HUES48 (cell line): Measurements from ENCODE around the gene RFESD.
"Not testable (repeated sequence)": the region's sequence is repeated elsewhere in the genome, so short reads cannot be mapped to it uniquely, and the experiment has no call there.

ENCODE experiments used
- H3K27ac ChIP-seq: one replicate; pipeline ENCODE4 v1.7.0; 2013; ENCODE audit warnings: low read depth, low read length, inconsistent platforms
- H3K27me3 ChIP-seq: 2 replicates; pipeline ENCODE4 v1.6.1; 2013; ENCODE audit warnings: mild to moderate bottlenecking, low read length; ENCODE audit not compliant: control insufficient read depth, insufficient read depth
- H3K36me3 ChIP-seq: 2 replicates; pipeline ENCODE4 v1.6.1; 2013; ENCODE audit warnings: low read length; ENCODE audit not compliant: control insufficient read depth, insufficient read depth
- H3K4me1 ChIP-seq: 2 replicates; pipeline ENCODE4 v1.6.1; 2013; ENCODE audit warnings: mild to moderate bottlenecking, low read length; ENCODE audit not compliant: control insufficient read depth, insufficient read depth
- H3K4me3 ChIP-seq: 2 replicates; pipeline ENCODE4 v1.5.1; 2013; ENCODE audit warnings: mild to moderate bottlenecking, low read depth, low read length
- H3K9ac ChIP-seq: 2 replicates; pipeline ENCODE4 v1.6.1; 2013; ENCODE audit warnings: mild to moderate bottlenecking, low read depth, low read length, moderate library complexity
- H3K9me3 ChIP-seq: 2 replicates; pipeline ENCODE4 v1.6.1; 2013; ENCODE audit warnings: low read length; ENCODE audit not compliant: control insufficient read depth, insufficient read depth

Gene RFESD

GRCh38 chr5:95646226-95646568 lies 380 bp upstream of the RFESD start:
- not testable (repeated sequence) for H3K4me3 ChIP-seq, H3K4me1 ChIP-seq, H3K9ac ChIP-seq, H3K9me3 ChIP-seq, H3K36me3 ChIP-seq, H3K27me3 ChIP-seq, H3K27ac ChIP-seq

DNA sequence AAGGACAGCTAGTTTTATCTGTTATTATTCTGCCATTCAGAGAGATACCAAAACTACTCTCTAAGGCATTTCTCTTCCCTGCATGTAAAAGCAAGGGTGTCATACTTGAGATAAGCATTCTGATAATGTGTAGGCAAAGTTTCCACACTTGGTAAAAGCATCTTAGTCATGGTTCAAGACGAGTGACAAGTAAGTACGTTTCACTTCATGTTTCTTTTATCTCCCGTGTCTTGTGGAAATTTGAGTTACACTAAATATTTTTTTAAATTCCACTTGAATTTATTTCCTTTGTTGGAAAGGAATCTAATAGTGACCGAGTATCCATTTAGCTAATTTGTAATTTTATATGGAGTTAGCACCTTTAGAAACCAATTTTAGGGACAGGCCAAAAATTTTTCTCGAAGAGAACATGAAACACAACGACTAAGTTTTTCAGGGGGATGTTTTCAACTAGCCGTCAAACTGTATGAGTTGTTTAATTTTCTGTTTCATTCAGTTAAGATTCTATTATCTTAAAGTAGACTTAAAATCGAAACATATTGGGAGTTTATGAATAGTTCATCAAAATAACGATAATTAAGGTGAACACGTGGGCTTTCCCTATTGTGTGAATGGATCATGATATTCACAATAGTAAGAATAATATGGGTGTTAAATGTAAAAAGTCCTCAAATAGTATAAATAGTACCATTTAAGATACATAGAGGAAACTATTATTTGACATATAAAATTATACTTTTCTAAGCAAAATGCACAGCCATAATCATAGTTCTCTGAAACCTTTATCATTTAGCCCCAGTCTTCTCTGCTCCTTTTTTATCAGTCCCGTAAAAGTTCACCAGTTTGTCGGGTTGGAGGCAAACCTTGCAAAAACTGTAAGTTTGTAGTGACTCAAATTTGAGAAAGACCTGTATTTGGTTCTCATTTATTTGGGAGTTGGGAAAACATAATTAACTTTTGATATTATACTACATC lies 1.6 kb downstream of the RFESD start:
- no peaks in the 10 kb centered on the region for H3K36me3 ChIP-seq
- H3K9ac ChIP-seq, result no peak overlapping the region
- H3K4me1 ChIP-seq, result peaks cover 3% of the 10 kb centered on the region; the same call in 1 of the 2 replicates
- H3K4me3 ChIP-seq, result no peak overlapping the region
- no peaks in the 10 kb centered on the region for H3K27me3 ChIP-seq
- no peaks in the 10 kb centered on the region for H3K9me3 ChIP-seq
- no peak overlapping the region for H3K27ac ChIP-seq

DNA sequence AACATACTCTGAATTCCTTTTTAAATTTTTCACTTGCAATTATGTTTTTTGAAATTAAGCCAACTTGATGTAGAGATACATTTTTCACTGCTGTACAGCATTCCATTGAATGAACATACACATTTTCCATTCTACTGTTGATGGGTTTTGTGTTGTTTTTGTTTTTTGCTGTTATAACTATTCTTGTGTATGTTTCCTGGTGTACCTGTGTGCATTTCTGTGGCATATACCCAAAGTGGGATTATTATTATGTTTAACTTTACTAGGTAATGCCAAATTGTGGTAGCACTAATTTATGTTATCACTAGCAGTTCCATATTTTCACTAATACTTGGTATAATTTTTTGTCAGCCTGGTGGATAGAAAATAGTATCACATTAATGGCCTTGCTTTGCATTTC lies 2.7 kb downstream of the RFESD start:
- no peak overlapping the region for H3K27ac ChIP-seq
- no peaks in the 10 kb centered on the region for H3K9me3 ChIP-seq
- no peaks in the 10 kb centered on the region for H3K27me3 ChIP-seq
- H3K4me3 ChIP-seq, result no peak overlapping the region
- peaks cover 3% of the 10 kb centered on the region; the same call in 1 of the 2 replicates for H3K4me1 ChIP-seq
- no peaks in the 10 kb centered on the region for H3K36me3 ChIP-seq
- H3K9ac ChIP-seq, result no peak overlapping the region

GRCh38 chr5:95649842-95650620 lies 3.5 kb downstream of the RFESD start:
- Histone ChIP-seq H3K36me3 (no peaks in the 10 kb centered on the region), H3K9ac (no peak overlapping the region), H3K4me3 (no peak overlapping the region), H3K9me3 (no peaks in the 10 kb centered on the region), H3K4me1 (peaks cover 3% of the 10 kb centered on the region; the same call in 1 of the 2 replicates), H3K27ac (no peak overlapping the region), H3K27me3 (no peaks in the 10 kb centered on the region)

GRCh38 chr5:95652849-95653248 lies 6.3 kb downstream of the RFESD start:
- Histone ChIP-seq H3K36me3 (no peaks in the 10 kb centered on the region), H3K4me3 (no peak overlapping the region), H3K27ac (no peak overlapping the region), H3K9ac (no peak overlapping the region), H3K27me3 (no peaks in the 10 kb centered on the region), H3K4me1 (no peaks in the 10 kb centered on the region), H3K9me3 (no peaks in the 10 kb centered on the region)

GRCh38 chr5:95654196-95654595 lies 7.6 kb downstream of the RFESD start:
- H3K36me3 ChIP-seq, result no peaks in the 10 kb centered on the region
- no peaks in the 10 kb centered on the region for H3K4me1 ChIP-seq
- H3K9me3 ChIP-seq, result no peaks in the 10 kb centered on the region
- H3K27me3 ChIP-seq, result no peaks in the 10 kb centered on the region
- H3K4me3 ChIP-seq, result no peak overlapping the region
- H3K27ac ChIP-seq, result no peak overlapping the region
- no peak overlapping the region for H3K9ac ChIP-seq

DNA sequence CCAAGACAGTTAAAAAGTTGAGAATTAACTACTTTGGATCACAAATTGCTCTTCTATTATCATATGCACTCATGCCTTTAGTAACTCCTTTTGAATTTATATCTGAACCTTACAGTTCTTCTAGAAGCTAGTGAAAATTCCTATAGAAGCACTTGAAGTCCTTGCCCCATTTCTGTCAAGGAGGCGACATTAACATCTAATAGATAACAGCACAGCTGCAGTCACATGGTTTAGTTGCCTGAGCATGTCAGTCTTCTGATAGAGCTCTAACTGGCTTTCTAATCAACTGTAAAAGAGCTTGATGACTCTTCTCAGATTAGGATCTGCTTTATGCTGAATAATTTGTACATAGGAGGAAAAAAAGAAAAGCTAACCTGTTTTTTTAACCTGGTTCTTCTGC lies 9.0 kb downstream of the RFESD start:
- no peaks in the 10 kb centered on the region for H3K36me3 ChIP-seq
- H3K4me1 ChIP-seq, result peaks cover 6% of the 10 kb centered on the region; the same call in 1 of the 2 replicates
- H3K9me3 ChIP-seq, result no peaks in the 10 kb centered on the region
- no peaks in the 10 kb centered on the region for H3K27me3 ChIP-seq
- no peak overlapping the region for H3K27ac ChIP-seq
- H3K9ac ChIP-seq, result no peak overlapping the region
- H3K4me3 ChIP-seq, result no peak overlapping the region

DNA sequence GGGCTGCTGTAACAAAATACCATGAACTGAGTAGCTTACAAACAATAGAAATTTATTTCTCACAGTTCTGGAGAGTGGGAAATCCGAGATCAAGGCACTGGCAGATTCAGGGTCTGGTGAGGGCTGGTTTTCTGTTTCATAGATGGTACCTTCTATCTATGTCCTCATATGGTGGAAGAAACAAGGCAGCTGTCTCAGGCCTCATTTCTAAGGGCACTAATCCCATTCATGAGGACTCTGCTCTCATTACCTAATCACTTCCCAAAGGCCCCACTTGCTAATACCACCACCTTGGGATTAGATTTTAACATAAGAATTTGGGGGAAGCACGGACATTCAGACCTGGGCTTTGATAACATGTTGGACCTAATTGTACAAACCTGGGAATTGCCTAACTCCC lies 13.5 kb downstream of the RFESD start:
- no peak overlapping the region for H3K9ac ChIP-seq
- H3K4me3 ChIP-seq, result no peak overlapping the region
- H3K27ac ChIP-seq, result no peak overlapping the region
- H3K4me1 ChIP-seq, result peaks cover 6% of the 10 kb centered on the region; the same call in 1 of the 2 replicates
- no peaks in the 10 kb centered on the region for H3K9me3 ChIP-seq
- H3K27me3 ChIP-seq, result no peaks in the 10 kb centered on the region
- H3K36me3 ChIP-seq, result no peaks in the 10 kb centered on the region

- no peak overlapping the region for H3K9ac ChIP-seq
- no peaks in the 10 kb centered on the region for H3K9me3 ChIP-seq
- no peak overlapping the region for H3K4me3 ChIP-seq
- peaks cover 6% of the 10 kb centered on the region; the same call in 1 of the 2 replicates for H3K4me1 ChIP-seq
- no peaks in the 10 kb centered on the region for H3K27me3 ChIP-seq
- H3K27ac ChIP-seq, result no peak overlapping the region
- no peaks in the 10 kb centered on the region for H3K36me3 ChIP-seq
These were observed 16.4 kb downstream of the RFESD start for GRCh38 chr5:95662946-95663345.

- no peak overlapping the region for H3K27ac ChIP-seq
- H3K9ac ChIP-seq, result no peak overlapping the region
- no peaks in the 10 kb centered on the region for H3K9me3 ChIP-seq
- H3K27me3 ChIP-seq, result no peaks in the 10 kb centered on the region
- H3K4me3 ChIP-seq, result no peak overlapping the region
- H3K36me3 ChIP-seq, result no peaks in the 10 kb centered on the region
- peaks cover 6% of the 10 kb centered on the region; the same call in 1 of the 2 replicates for H3K4me1 ChIP-seq
These were observed 17.7 kb downstream of the RFESD start for GRCh38 chr5:95664204-95664786.
